ENCODE results near the gene DOK6.

Gene DOK6

GRCh38 chr18:69469444-69469919, 68.8 kb downstream of the DOK6 start:
- DNase-seq (ENCODE audit: low read depth in 2 of 2) = peak in 1 of 2 donors; percentile 26
- TF ChIP-seq, protein P1, sequence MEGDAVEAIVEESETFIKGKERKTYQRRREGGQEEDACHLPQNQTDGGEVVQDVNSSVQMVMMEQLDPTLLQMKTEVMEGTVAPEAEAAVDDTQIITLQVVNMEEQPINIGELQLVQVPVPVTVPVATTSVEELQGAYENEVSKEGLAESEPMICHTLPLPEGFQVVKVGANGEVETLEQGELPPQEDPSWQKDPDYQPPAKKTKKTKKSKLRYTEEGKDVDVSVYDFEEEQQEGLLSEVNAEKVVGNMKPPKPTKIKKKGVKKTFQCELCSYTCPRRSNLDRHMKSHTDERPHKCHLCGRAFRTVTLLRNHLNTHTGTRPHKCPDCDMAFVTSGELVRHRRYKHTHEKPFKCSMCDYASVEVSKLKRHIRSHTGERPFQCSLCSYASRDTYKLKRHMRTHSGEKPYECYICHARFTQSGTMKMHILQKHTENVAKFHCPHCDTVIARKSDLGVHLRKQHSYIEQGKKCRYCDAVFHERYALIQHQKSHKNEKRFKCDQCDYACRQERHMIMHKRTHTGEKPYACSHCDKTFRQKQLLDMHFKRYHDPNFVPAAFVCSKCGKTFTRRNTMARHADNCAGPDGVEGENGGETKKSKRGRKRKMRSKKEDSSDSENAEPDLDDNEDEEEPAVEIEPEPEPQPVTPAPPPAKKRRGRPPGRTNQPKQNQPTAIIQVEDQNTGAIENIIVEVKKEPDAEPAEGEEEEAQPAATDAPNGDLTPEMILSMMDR (IDR thresholded peaks at IDR 0.05; ENCODE audit: low read depth, low read length) = no peak
- H3K4me3 ChIP-seq (replicated peaks in 1 of 2; ENCODE audit: low read depth in 2 of 2, low read length in 2 of 2) = no peak overlapping the region

- DNase-seq (ENCODE audit: low read depth in 2 of 2) = no peak
- TF ChIP-seq, protein P1 (IDR thresholded peaks at IDR 0.05; ENCODE audit: low read depth, low read length) = no peak
- H3K4me3 ChIP-seq (replicated peaks in 1 of 2; ENCODE audit: low read depth in 2 of 2, low read length in 2 of 2) = no peak overlapping the region
Measured at GRCh38 chr18:69480460-69480859, 79.8 kb downstream of the DOK6 start.

DNA sequence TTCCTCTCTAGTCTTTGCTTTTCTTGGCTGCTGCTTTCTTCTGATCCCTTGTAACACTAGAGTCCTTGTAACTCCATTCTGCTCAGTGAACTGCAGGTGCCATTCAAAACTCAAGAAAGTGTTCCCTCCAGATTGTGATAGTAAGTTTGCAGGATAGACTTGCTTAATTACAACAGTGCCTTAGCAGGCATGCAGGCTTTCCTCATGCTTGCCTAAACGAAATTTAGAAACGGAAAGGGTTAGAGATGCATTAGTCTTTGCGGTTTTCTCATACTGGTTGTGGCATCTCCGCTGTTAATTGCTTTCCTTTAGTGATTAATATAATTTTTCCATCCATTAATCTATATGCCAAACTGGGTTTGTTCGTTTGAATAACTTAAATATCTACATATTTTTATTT, 82.9 kb downstream of the DOK6 start:
- TF ChIP-seq, protein P1 (IDR thresholded peaks at IDR 0.05; ENCODE audit: low read depth, low read length) = no peak
- H3K4me3 ChIP-seq (replicated peaks in 1 of 2; ENCODE audit: low read depth in 2 of 2, low read length in 2 of 2) = no peak overlapping the region
- DNase-seq (ENCODE audit: low read depth in 2 of 2) = no peak

DNA sequence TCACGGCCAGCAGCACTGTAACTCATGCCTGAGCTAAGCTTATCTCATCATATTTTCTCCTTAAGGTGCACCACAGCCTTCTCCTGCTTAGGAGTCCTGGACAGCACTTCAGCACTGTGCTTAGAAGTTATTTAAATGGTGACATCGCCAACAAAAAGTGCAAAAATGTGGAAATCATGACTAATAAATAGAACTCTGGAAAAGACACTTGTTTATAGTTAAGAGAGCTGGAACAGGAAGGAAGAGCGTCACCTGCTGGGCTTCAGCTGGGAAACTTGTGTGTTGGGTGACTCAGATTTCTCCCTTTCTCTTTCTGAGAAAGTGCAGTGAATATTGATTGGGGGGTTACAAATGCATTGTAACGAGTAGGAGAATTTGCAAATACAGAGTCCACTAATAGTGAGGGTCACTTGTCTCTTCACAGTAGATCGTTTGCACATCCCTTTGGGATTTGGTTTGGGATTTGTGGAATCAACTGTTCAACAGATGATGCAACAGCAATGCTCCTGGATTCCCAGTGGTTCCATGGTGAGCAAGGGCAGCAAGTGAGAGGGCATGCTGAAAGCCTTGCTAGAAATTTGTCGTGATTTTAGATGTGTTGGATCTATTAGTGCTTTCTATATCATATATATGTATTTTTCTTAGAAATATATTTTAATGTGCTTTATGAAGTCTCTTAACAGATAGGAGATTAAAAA, 84.2 kb downstream of the DOK6 start:
- DNase-seq (ENCODE audit: low read depth in 2 of 2) = peak in 1 of 2 donors; percentile 47
- no peak overlapping the region for H3K4me3 ChIP-seq (replicated peaks in 1 of 2; ENCODE audit: low read depth in 2 of 2, low read length in 2 of 2)
- TF ChIP-seq, protein P1 (IDR thresholded peaks at IDR 0.05; ENCODE audit: low read depth, low read length) = peak; percentile 19

- TF ChIP-seq, protein P1 (IDR thresholded peaks at IDR 0.05; ENCODE audit: low read depth, low read length) = no peak
- no peak for DNase-seq (ENCODE audit: low read depth in 2 of 2)
- no peak overlapping the region for H3K4me3 ChIP-seq (replicated peaks in 1 of 2; ENCODE audit: low read depth in 2 of 2, low read length in 2 of 2)
Measured at GRCh38 chr18:69487488-69488394, 87.1 kb downstream of the DOK6 start.

DNA sequence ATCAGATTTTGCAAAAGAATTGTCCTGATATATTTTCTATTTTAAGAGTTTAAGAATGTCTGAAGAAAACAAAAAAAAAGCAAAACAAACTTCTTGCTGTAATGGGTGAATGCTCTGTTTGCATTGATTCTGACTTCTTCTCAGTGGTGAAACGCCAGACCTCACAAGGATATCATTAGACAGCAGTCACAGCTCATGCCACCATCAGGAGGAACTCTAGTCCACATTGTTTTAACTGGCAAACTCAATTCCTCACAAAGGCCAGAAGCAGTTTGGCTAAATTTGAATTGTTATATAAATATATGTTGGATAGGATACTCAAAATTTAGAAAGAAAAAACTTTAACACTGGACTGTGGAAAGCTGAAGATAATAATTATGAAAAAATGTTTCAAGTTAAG, 89.4 kb downstream of the DOK6 start:
- no peak overlapping the region for H3K4me3 ChIP-seq (replicated peaks in 1 of 2; ENCODE audit: low read depth in 2 of 2, low read length in 2 of 2)
- TF ChIP-seq, protein P1 (IDR thresholded peaks at IDR 0.05; ENCODE audit: low read depth, low read length) = no peak
- no peak for DNase-seq (ENCODE audit: low read depth in 2 of 2)
